Amniotic epithelial cell (primary cell): ENCODE measurements around the gene RIGI.
"Not testable (repeated sequence)": the region's sequence is repeated elsewhere in the genome, so short reads cannot be mapped to it uniquely, and the experiment has no call there.

Experiments
- DNase-seq: peaks from one replicate; pipeline ENCODE4 v3.0.0-alpha.2; 2010; ENCODE audit warnings: low read depth

RIGI gene

DNA sequence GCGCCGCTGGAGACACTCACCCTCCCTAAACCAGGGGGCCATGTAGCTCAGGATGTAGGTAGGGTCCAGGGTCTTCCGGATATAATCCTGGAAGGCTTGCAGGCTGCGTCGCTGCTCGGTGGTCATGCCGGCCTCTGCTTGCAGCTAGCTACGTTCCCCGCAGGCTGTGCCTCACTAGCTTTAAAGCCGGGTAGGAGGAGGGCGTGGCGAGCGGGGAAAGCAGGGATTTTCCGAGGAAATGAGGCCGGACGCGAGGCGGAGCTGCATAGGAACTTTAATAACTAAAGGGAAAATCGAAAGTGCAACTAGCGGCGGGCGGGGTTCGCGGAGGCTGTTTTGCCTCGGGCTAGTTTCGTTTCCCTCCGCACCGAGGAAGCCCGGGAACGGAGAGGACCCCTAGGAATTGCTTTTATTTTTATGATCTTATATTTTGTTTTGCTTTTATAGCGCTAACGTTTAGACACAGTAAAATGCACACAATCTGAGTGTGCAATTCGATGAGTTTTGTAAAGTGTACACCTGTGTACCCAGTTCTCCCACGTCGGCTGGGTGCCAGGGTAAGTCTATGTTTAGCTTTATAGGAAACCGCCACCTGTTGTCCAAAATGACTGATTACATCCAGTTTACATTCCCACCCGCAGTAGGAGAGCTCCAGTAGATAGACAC lies at the start of gene RIGI:
Gene RIGI (minus strand): TSS at position 156 of the 666 bp plus-strand sequence. CDS start 30 bp downstream, at position 126.
- DNase-seq = peak; percentile 92

DNA sequence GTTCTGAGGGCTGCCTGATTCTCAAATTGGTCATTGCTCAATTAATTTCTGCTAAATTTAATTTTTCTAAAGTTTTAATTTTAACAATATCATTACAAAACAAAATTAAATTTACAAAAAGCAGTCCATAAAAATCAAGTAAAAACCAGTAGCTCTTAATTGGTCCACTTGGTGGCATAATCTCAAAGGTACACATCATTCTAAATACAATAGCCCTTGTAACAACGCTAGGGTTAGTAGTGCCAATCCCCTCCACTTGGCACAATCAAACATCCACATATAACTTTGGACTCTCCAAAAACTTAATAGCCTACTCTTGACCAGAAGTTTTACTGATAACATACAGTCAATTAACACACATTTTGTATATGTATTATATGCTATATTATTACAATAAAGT lies 48.9 kb upstream of the RIGI start:
- DNase-seq = no peak

DNA sequence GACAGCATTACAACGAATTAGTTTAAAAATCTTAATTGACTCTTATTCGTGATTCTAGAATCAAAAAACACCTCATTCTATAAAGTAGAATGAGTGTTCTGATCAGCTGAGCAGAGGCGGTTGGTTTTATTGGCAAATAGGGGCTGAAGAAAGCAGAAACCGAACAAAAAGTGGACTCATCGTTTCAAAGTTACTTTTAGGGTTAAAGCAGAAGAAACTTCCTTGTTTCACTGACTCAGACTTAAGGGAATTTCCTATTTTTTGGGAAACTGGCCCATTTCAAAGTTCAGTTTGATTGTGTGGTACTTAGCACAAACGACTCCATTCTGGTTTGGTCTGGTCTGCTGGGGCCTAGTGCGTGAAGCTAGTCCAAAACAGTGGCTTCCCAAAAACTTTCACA lies 47.8 kb upstream of the RIGI start:
- no peak for DNase-seq

DNA sequence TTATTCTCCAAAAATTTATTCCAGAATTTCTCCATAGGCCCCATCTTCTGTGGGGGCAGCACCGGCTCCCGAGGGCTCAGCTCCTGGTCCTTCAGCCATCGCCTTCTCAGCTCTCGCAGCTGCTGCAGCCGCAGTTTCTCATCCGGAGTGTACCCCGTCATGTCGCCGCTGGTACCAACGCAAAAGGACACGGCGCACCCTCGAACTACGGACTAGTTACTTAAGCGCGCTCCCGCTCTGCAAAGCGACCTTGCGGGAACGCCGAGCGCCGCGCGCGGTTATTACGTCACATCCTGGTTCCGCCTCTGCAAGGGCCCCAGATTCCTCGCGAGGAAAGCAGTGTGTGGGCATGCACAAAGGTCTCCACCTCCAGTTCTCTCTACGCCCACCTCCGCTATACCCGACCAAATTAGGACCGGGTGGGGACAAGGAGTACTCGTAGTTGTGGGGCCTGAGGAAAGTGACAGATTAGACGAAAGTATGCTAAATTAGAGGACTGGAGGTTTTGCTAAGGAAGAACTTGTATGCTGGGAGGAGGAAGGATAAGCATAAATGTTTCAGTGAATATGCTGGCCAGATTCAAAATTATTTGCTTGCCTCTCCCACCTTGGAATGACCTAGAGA lies 47.0 kb upstream of the RIGI start, which contains the start of gene NDUFB6:
Gene NDUFB6 (minus strand): TSS at position 260 of the 624 bp plus-strand sequence. CDS start 99 bp downstream, at position 161.
- peak; percentile 89 for DNase-seq

DNA sequence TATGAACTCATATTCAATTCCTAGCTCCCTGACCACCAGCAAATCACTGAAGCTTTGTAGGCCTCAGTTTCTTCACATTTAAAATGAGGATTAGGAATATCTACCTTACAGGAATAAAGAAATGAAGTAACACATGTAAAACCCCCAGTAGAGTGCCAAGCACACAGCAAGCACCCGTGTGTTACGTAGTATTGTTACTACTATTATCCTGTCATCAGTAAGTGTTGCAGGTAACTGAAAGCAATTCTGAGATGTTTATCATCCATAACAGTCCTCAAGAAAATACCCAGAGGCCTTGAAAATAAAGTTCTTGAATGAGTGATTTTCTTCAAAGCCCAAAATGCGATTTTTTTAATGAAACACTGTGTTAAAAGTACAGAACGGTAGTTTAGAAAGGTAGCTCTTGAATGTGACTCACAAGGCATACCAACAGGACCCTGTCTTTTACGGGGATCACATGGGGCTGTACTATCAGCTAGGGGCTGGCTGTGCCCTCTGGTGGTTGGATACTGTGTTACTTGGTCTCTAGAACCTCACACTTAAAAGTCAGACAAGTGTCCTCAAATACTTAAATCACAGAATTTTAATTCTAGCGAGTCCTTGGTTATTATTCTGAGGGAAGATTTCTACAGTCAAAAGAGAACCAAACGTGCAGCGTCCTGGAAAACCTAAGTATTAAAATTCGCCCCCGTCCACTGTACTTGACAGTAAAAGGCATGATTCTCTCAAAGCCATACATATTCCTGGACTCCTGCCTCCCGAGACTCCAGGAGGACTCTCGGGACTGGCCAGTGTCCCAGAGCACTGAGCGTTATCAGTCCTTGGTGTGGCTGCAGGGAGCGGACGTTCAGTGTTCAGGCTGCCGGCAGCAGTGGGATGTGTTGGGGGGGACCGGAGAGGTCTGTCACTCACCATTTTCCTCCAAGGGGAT lies 46.2 kb upstream of the RIGI start:
- DNase-seq = peak; percentile 81

DNA sequence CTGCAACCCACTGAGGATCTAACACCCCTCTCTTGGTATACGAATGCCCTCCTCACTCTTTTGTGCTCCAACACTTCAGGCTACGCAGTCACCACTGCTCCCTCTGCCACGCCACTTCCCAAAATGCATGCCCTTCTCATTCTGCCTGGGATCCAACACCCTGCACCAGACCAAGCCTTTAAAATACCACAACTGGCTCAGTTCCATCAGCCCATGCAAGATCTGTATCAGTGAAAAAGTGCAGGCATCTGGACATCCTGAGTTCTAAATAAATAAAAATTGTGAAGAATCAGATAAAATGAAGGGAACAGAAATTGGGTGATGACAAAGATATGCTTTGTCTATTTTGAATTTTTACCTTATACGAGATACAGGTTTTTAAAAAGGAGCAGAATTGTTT lies 44.3 kb upstream of the RIGI start:
- DNase-seq = no peak

DNA sequence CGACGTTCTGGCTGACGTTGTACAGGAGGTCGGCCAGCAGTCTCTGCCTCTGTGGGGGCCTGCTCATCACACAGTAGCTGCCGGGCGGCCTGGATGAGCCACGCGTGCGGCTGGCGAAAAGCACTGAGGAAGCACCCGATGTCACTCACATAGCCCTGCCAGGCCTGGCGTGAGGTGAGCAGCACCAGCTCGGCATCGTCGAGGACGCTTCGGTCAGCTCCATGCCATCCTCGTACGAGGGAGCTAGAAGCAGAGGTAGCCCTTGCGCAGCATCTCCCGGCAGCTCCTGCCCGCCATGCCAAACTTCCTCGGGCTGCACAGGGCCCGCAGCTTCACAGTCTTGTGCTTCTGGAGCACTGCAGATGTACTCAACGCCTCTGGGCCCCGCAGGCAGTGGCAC lies 40.8 kb upstream of the RIGI start:
- no peak for DNase-seq

DNA sequence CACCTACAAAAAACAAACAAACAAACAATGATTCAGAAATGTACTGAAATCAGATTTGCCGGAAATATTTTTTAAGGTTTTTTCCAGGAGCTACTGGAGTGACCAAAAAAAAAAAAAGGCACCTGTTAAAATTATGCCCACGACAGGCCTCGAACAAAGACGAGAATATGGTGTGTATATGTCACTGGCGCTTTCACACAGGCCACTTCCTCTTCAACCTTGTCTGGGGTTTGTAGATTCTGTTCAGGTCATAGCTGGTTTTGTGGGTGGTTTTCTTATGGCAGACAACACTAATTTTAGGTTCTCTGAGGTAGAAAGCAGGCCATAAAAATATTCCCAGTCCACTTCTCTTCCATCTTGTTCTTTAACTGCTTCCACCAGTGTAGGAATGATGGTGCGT lies 40.0 kb upstream of the RIGI start:
- no peak for DNase-seq

DNA sequence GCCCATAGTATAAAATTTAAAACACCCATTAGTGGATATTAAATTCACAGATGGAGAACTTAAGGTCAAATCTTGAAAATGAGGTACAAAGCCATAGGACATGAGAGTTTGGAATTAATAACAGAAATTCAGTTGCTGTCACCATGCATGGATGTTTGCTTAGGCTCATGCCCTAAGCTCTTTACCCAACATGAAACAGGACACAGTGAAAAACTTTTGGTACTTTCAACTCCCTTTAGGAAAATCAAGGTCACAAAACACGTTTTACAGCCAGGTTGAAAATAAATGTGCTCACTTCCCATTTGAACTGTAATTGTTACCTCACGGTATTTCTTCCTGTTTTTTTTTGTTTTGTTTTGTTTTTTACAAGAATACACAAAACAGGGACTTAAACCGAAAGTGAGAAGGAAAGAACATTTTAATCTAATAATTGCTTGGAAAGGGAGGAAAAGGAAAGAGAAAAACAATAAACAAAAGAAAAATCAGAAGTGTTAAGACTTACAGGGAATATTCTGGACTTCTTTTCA lies 32.5 kb upstream of the RIGI start:
- DNase-seq = no peak

DNA sequence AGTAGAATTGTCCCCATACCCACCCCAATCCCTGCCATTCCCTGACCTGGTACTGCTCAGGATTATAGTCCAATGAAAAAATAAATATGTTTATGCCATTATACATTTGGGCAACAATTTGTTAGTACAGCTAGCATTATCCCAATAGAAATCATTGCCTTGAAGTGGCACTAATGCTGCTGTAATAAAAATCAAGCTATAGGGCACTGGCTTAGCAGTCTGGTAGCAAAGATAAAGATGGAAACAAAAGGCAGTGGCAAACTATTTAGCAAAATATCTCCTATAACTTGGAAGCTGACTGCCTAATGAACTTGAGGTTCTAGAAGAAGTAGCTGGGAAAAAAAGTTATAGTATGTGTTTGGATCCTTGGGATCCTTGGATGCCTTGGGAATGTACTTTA lies 28.6 kb upstream of the RIGI start:
- DNase-seq = no peak

DNA sequence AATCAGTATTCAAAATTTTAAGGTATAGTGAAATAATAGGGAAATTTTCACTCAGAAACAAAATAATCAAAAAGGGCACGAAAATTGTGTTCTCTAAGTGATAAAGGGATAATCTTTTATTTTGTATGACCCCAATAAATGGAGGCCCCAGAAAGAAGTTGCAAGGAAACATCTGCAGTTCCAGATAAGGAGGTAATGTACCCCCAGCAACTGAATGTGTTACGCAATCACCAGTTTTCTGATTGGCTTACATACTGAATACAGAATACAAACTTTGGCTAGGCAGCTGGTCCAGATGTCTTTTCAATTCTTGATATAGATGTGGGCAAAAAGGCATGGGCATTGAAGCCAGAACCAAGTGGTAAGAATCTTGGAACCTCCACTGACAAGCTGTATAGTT lies 28.1 kb upstream of the RIGI start:
- peak; percentile 43 for DNase-seq

DNA sequence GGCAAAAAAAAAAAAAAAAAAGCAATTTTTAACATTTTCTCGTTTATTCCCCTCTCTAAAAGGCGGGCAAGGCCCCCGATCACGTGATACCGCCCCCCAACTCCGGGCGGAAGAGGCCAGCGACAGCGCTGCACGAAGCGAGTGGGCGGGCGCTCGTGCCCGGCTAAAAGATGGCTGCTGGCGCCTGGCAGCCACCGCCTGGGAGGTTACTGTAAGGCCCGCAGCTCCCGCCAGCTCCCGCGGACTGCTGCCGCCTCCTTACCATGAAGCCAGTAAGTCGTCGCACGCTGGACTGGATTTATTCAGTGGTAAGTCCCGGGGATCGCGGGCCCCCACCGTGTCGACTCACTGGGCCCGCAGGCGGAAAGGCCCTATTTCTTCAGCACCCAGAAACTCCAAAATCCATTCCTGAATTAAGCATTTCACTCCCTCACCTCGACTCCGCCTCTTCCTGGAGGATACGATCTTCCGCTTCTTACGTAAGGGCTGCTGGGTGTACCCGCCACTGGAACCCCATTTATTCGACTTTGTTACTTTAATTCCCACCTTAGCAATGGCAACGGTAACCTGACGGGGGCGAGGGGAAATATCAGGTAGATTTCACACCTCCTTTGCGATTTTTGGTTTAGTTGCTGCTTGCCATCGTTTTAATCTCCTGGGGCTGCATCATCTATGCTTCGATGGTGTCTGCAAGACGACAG lies 26.3 kb upstream of the RIGI start, which contains the start of the genes SMIM27 and TOPORS:
Gene SMIM27 (plus strand): TSS at position 156 of the 701 bp plus-strand sequence. CDS start 108 bp downstream, at position 264.
Gene TOPORS (minus strand): TSS at position 415 of the 701 bp plus-strand sequence. CDS start 150 bp downstream, at position 265.
- DNase-seq = peak; percentile 82

DNA sequence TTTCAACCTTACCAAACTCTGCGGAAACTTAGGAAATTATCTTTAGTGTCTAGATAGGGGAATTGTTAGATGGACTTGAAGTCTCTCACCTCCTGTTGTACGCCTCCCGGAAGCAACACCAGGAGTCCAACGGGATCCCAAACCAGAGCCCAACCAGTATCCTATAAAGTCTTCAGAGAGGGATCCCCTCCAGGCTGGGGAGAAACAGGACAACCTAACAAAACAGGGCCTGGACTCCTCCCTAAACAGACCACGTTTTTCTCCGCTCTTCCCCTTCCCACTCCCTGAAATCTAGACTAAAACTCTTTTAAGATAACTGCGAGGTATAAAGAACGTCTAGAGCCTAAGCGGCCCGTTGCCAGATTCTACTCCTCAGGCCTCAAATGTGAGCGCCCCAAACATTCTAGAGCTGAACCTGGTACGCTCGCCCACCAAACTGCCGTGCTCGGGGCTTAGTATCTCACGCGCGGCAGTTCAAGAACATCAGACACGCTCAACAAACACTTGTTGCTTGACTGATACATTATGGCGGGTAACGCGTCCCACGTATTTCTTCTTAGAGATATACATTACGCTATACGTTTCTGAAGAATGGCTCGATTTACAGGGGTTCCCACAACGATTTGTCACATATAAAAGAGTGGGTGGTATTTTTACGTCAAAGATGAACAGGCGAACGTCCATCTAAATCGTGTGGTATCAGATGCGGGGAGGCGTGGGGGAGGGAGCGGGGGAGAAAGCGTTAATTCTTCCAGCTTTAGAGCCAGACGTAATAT lies 25.5 kb upstream of the RIGI start:
- DNase-seq = peak; percentile 44

DNA sequence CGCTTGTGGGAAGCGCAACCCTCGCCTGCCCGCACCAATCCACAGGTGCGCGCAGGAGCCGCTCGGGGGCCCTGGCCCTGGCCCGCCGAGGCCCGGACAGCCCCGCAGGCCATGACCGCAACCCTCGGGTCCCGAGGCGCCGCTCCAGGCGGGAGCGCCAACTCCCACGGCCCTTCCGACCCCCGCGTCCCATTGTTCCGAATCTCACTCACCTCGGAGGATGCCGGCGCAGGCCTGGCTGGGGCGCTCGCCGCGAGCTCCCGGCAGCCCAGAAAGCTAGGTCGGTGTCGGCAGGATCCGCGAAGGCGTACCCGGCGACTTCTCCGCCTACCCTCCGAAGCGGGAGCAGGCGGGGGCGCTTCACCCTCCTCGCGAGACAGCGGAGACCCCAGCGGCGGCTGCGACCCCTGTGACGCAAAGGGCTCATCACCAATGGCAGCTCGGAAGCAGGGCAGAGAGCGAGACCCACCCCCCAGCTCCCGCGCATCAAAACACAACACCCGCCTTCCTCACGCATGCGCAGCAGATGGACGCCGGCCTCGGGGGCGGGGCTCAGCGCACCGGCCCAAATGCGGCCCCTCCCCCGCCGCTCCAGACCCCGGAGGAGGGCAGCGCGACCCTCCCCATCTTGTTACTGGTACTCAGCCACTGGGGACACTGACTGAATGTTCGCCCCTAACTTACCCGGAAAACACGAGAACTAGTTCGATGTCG lies 24.7 kb upstream of the RIGI start:
- DNase-seq = peak; percentile 86

DNA sequence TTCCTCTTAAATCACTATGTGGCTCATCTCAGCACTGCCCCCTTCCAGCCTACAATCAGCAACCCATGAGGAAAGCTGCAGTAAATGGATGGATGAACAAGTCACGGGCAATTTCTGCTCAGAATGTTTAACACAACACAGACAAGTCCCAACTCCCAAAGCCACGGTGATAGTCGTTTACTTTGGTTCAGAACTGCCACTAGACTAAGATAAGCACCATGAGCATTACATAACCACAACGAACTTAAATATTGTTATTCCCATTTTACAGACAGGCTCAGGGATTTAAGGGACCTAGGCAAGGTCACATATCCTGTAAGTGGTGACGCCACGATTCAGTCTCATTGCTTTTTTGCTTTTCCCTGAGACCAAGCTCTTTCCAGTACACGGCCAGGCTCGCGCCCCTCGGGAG lies 24.2 kb upstream of the RIGI start:
- peak; percentile 44 for DNase-seq

DNA sequence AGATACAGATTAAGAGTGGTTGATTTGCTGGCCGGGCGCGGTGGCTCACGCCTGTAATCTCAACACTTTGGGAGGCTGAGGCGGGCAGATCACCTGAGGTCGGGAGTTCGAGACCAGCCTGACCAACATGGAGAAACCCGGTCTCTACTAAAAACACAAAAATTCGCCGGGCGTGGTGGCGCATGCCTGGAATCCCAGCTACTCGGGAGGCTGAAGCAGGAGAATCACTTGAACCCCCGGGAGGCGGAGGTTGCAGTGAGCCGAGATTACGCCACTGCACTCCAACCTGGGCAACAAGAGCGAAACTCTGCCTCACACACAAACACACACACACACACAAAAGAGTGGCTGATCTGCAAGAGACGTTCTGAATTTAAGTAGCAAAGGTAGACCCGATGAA lies 22.2 kb upstream of the RIGI start:
- not testable (repeated sequence) for DNase-seq

DNA sequence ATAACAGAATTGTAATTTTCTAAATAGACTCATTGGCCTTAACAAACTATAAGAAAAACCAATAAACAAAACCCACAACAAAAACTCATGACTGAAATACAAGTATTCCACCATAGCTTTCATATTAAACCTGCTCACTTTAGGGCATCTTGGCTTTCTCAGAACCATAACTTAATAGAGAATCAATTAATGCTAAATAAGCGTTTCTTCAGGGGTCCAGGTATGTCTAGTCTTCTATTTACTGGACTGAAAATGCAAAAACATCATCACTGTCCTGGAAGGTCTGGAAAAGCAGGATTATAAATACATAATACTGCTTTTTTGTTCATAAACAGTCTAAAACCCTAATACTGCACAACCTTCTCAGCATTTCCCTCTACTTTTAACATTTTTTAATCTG lies 19.9 kb upstream of the RIGI start:
- DNase-seq = no peak

DNA sequence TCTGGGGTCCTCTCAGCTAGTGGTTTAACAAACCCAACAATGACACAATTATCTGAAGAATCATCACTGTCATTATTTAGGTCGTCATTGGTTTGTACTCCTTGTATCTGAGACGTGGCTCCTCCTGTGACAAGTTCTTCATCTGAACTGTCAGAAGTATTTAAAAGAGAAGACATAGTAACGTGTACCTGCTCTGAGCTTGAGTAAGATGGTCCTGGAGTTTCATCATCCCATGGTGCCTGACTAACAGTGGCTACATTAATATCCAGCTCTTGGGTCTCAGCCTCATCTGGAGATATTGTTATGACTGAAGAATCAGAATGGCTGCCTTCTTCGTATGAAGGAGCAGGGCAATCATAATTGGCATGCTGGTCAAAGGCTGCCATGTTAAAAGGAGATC lies 17.1 kb upstream of the RIGI start:
- DNase-seq = no peak

DNA sequence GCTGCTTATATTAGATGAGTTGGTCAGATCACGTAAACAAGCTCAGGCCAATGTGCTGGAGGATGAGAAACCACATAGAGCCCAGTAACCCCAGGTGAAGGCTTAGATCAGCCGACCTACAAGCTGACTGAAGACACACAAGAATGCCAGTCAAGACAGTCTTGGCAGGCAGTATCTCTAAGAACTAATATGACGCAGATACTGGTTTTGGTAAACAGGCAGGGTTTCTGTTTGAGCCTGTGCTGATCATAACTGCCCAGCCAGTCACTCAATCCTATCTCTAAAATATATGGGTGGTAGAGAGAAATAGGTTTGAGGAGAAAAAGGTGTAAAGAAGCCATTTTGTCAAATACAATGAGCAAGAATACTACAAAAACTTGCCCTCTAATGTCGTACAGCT lies 7.8 kb upstream of the RIGI start:
- no peak for DNase-seq

DNA sequence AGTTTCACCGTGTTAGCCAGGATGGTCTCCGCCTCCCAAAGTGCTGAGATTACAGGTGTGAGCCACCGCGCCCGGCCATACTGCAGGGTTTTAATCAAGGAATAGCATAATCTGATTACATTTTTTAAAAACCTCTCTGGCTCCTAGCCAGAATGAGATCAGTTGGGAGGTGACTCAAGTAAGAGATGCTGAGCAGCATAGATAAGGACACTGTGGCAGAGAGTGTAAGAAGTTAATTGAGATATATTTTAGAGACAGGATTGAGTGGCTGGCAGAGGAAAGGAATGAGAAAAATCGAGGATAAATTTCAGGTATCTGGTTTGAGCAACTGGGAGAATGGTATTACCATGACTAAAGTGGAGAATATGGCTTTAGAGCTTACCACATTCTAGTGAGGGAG lies 7.3 kb upstream of the RIGI start:
- peak; percentile 17 for DNase-seq
